GM21723 (cell line): Measurements from ENCODE around the gene PUM1.

Experiments used
- ATAC-seq: cut with Tn5 transposase; IDR thresholded peaks from one replicate; pipeline ENCODE4 v1.9.1; 2021; ENCODE audit warnings: mild to moderate bottlenecking, moderate library complexity; ENCODE audit not compliant: unreplicated experiment

Gene PUM1

GRCh38 chr1:30933874-30934252 is 131.7 kb downstream of the PUM1 start:
- no peak for ATAC-seq

DNA sequence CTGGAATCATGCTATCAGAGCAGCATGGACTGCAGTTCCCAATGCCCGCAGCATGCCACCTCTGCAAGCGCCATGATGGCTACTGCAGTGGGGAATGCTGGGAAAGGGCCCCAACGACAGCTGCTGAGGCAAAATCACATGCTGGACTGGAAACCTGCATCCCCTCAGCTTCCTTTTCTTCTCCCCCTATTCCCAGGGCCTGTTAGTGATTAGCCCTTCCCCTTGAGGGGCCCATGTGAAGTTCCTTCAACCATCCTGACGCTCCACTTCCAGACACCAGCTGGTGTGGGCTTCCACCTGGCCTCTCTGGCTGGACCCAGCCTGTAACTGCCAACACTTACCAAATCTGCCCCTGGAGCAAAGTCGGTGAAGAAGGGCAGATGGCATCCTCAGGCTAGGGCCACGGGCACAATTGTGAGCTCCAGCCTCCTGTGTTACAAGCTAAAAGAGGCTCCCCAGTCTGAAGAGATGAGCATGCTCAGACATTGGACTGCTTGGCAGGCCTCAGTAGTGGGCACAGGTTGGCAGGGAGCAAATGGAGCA is 134.8 kb downstream of the PUM1 start:
- no peak for ATAC-seq

- no peak for ATAC-seq
Observed at GRCh38 chr1:30929944-30930525, 135.5 kb downstream of the PUM1 start.

DNA sequence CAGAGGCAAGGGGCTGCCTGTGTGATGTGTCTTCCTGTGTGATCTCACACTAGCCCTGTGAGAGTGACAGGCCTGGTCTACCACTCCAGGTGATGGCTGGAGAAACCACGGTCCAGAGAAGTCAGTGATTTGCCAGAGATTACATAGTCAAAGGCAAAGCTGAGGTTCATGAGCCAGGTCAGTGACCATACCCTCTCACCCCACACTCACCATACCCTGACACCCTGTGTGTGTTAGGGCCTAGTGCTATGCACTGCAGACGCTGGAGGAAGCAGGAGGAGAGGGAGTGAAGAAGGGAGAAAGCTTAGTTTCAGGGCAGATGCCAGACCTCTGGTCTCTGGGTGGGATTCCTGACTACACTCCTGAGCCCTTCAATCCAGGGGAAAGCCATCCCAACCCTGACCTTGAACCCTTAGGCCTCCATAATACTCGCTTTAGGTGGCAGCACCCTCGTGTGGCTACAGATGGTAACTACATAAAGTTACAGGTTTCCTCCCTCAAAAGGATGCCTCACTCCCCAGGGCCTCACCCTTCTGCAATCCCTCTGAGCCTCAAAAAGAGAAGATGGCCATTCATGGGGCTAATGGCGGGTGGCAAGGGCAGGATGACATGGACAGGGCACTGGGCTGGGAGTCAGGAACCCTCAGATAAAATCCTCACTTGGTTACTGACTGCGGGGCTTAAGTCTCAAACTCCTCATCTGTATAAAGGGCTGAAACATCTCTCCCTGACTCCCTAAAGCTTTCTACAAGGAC is 136.2 kb downstream of the PUM1 start:
- no peak for ATAC-seq

DNA sequence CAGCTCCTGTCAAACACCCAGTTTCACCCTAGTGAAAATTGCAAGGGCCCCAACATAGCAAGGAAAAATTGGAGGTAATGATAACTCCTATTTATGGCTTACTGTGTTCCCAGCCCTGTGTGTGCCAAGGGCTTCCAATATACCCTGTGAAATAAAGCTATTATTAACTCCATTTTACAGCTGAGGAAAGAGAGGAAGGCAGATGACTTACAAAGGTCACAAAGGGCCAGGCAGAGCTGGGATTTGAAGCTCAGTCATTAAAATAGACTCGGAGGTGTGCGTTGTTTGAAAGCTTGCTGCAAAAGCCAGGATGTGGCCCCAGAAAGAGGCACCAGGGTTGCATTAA is 136.8 kb downstream of the PUM1 start:
- ATAC-seq = no peak

- ATAC-seq = no peak
Observed at GRCh38 chr1:30928171-30928570, 137.3 kb downstream of the PUM1 start.

DNA sequence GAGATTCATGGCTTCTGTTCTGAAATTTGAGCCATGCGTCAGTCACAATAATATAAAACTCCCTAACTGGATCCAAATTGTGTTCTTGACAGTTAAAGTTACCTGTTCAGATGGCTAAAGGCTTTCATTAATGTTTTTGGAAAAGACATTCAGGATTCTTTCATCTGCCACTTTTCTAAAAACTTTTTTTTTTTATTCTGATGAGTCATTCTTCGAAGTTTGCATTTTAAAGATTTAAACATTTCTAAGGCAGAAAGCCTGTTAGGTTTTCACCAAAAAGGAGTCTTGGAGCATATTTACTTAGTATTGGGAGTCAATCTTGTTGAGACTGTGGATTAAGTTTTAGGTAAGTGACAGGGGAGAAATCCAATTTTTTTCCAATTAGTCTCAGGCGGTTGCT is 138.1 kb downstream of the PUM1 start:
- no peak for ATAC-seq

DNA sequence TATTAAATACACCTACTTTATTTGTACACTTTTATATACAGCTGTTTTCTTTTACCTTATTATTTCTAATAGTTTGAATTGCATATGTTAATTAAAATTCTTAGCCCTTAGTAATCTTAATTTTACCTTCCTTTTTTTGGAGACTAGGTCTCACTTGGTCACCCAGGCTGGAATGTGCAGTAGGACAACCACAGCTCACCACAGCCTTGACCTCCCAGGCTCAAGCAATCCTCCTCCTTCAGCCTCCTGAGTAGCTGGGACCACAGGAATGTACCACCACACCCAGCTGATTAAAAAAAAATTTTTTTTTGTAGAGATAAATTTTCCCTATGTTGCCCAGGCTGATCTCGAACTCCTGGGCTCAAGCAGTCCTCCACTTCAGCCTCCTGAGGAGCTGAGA is 141.9 kb downstream of the PUM1 start:
- ATAC-seq = no peak

GRCh38 chr1:30920827-30921226 is 144.7 kb downstream of the PUM1 start:
- no peak for ATAC-seq

DNA sequence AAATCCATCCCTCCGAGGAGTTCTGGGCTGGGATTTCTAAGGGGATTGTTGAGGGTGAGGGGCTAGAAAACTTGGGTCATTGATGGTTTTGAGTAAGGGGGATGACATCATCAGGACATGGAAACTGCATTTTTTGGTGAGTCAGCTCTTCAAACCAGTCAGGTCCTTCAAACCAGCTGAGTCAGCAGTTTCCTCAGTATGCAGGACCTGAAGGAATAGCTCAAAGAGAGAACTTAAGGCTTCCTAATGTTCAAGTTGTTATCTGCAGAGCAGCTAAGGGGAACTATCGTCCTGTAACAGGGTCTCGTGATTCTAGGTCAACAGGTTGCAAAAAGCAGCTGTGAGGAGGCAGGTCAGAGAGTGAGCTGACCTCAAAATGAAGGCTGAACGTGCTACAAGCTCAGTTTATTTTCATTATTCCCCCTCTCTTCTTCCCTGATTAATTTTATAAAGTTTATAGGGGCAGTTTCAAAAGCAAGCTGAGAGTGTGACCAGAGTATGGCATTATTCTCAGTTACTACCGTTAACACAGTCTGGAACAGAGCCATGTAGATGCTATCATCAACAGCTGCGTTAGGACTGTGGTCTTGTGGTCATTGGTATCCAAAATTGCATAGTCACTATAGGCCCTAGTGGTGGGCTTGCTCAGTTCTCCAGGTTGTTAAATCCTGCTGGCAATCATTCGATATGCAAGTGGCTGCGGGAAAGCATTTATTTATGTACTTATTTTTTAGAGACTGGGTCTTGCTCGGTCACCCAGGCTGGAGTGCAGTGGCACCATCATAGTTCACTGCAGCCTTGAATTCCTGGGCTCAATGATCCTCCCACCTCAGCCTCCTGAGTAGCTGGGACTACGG is 146.3 kb downstream of the PUM1 start:
- no peak for ATAC-seq

DNA sequence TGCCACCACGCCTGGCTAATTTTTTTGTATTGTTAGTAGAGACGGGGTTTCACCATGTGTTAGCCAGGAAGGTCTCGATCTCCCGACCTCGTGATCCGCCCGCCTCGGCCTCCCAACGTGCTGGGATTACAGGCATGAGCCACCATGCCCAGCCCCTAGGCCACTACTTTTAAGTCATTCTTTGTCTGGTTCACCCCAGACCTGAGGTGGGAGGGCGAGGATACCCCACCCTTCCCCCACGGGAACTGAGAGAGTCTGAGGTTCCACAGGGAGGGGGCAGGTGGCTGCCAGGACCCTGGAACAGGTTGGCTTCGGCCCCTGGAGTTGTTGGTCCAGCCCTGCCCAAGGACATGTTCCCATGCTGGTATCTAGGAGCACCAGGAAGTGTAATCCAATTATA is 149.2 kb downstream of the PUM1 start:
- ATAC-seq = no peak

DNA sequence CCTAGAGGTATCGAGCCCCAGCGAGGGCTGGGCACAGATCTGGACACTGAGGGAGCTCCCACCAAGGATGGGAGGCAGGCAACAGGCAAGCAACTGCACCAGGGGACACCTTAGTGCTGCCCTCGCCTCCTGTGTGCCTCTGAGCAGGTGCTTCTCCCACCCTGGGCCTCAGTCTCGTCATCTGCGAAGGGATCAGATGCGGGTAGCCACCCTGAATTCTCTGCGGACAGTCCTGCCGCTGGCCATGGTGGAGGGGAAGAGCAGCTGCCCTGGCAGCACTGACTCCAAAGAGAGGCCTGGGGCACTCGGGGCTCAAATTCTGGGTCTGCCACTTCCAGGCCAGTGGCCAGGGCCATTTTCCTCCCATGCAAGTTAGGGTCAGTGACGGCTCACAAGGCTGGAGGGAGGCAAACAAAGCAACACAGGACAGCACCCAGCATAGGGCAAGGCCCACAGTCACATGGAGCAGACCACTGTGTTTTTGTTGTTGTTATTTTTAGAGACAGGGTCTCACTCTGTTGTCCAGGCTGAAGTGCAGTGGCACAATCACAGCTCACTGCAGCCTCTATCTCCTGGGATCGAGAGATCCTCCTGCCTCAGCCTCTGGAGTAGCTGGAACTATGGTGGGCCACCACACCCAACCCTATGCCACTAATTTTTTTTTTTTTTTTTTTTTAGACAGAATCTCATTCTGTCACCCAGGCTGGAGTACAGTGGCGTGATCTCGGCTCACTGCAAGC is 149.9 kb downstream of the PUM1 start:
- ATAC-seq = no peak

DNA sequence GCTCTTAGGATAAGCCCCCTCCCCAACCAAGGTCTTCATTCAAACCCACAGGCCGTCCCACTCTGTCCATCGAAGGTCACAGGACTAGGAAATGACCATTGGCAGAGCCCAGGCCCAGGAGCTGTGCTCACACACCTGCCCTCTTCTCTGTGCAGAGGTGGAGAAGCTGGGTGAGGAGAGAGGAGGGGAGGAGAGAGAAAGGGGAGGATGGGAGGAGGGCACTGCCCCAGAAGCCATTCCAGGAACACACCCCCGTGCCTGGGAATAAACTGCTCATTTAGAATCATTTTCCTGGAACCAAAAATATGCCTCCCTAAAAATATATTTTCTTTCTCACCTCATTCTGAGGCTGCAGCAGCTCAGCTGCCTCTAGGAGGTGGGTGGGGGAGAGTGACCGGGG is 150.6 kb downstream of the PUM1 start:
- no peak for ATAC-seq

- ATAC-seq = no peak
Observed at GRCh38 chr1:30914587-30914922, 151.0 kb downstream of the PUM1 start.

DNA sequence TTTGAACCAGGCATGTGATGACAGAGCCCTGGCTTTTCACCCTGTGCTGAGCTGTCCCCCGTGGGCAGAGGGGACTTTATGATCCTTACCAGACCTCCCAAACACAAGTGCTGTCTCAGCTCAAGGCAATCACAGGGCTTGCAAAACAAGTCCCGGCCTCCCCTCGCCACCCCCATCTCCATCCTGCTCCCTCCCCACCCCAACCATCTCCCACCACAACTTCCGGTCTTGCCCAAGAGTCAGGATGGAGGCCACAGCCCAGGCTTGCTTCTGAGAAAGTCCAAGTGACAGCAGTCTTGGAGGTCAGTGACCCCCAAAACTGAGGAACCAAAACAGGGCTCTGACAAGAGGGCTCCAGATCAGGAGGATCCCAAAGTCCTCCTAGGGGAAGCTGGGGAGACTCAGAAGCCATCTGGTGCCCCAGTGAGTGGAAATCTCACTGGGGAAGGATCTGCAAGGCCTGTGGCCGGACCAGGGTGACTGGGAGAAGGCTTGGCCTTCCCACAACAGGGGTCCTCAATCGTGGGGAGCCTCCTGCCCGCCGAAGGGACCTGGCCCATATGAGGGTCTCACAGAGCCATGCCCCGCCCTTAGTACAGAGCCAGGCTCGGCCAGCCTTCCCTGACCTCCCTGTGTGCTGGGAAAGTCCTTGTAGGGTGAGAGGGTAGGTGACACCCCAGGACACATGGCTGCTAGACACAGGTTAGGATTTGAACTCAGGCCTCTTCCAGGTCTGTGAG is 152.4 kb downstream of the PUM1 start:
- no peak for ATAC-seq

DNA sequence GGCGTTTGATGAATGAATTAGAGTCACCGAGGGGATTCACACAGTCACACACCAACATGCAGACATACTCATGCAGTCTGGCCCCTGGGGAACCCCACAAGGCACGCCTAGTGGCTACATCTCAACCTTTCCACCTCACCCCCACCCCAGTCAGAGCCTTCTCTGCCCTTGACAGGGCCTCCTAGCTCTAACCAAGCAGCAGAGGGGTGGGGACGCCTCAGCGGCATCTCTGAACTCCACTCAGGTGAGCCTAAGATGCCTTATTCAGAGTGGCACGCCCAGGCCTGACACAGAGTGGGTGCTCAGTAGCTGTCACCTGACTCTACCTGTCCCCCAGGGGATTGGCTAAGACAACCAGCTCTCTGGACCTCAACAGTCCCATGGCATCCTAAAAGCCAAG is 153.3 kb downstream of the PUM1 start:
- no peak for ATAC-seq

DNA sequence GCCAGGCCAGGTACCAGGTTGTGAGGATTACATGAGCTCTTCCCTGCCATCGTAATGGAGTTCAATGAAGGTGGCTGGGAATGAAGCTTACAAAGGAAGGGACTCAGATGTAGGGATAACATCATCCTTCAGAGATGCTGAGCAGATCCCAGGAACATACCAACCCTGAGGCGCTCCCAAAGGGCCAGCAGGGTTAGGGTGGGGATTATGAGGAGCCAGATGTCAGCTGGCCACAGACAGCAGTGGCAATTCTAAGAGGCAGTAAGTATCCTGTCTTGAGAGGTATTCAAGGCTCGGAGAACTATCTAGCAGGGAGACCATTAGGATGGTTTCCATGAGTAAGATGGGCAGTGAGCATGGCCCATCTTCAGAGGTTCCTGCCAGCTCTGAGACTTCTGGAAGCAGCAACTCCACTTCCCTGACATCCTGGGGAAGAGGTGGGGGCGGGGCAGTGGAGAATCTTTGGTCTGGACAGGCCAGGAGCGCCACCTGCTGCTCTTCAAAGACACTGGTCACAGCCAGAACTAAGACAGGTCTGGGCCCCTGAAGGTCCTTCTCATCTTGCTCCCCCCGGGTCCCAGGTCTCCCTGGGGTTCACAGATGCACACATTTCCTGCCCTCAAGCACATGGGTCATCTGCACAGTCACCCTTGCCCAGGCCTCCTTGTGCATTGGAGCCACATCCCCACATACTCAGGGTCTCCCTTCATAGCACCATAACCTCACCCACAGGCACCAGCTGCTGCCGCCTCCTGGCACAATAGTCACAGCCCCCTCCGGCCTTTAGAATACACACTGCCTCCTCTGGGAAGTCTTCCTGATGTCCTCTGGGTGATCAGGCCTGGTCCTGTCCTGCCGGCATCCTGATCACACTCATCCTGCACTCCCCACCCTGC is 154.2 kb downstream of the PUM1 start:
- no peak for ATAC-seq

DNA sequence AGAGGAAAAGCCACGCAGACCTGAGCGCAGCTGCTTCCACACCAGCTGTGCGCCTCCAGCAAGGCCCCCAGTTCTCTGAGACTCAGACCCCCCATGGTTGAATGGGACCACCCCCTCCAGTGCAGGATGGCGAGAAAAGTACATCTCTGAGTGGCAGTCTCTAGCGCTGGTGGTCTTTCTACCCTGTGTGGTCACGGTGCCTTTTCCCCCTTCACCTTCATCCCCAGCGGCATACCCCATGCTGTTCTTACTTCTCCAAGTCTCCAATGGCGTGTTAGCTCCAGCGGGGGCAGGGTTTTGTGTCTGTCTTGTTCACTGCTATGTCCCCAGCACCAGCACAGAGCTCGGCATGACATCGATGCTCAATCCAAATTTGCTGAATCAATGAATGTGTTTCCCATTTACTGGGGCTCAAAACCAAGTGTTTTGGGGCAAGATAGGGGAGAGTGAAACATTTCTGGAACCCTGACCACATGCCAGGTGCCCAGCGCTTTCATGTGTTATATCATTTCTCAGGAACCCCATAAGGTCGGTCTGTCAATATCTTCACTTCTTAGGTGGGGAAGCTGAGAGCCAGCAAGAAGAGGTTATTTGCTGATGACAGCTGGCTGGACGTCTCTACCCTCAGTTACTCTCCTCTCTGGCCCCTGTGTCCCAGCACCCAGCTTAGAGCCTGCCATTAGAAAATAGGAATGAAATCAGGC is 156.0 kb downstream of the PUM1 start:
- no peak for ATAC-seq
